Stimulated activated CD4-positive, alpha-beta T cell treated with anti-CD3 and anti-CD28 coated beads, Interleukin-4, amount 100 ng/mL, for 24 hours (primary cell): ENCODE results near the gene DTHD1.

ENCODE experiments used
- DNase-seq: peaks from one replicate; pipeline ENCODE4 v3.0.0-alpha.2; 2020

The DTHD1 gene

GRCh38 chr4:36281384-36282106 is at the start of gene DTHD1:
Gene DTHD1, plus strand, starts transcription at chr4:36281616. Its CDS starts 143 bp downstream, at chr4:36281759.
- DNase-seq, result peak; percentile 36

- DNase-seq, result no peak
Measured at GRCh38 chr4:36233567-36234266, 47.7 kb upstream of the DTHD1 start.

GRCh38 chr4:36235306-36235705 is 46.1 kb upstream of the DTHD1 start:
- no peak for DNase-seq

- DNase-seq, result no peak
Measured at GRCh38 chr4:36236159-36236558, 45.3 kb upstream of the DTHD1 start.

- DNase-seq, result no peak
Measured at GRCh38 chr4:36237366-36238313, 43.8 kb upstream of the DTHD1 start.

GRCh38 chr4:36241771-36242170 is 39.6 kb upstream of the DTHD1 start:
- DNase-seq, result no peak

GRCh38 chr4:36242629-36243354 is 38.6 kb upstream of the DTHD1 start:
- no peak for DNase-seq

GRCh38 chr4:36243355-36244256 is 37.8 kb upstream of the DTHD1 start:
- peak; percentile 51 for DNase-seq

- DNase-seq, result peak; percentile 67
Measured at GRCh38 chr4:36244257-36245082, 36.9 kb upstream of the DTHD1 start, which contains the start of gene ARAP2. Gene ARAP2, minus strand, starts transcription at chr4:36244514. Its CDS starts 15,028 bp downstream, at chr4:36229486.

- no peak for DNase-seq
Measured at GRCh38 chr4:36249610-36250009, 31.8 kb upstream of the DTHD1 start.

GRCh38 chr4:36251983-36252382 is 29.4 kb upstream of the DTHD1 start:
- DNase-seq, result no peak

- no peak for DNase-seq
Measured at GRCh38 chr4:36254371-36254770, 27.0 kb upstream of the DTHD1 start.

- DNase-seq, result peak; percentile 56
Measured at GRCh38 chr4:36255577-36255976, 25.8 kb upstream of the DTHD1 start.

GRCh38 chr4:36256398-36256891 is 25.0 kb upstream of the DTHD1 start:
- DNase-seq, result no peak

GRCh38 chr4:36260731-36261130 is 20.7 kb upstream of the DTHD1 start:
- no peak for DNase-seq

GRCh38 chr4:36264207-36264826 is 17.1 kb upstream of the DTHD1 start:
- DNase-seq, result no peak

- no peak for DNase-seq
Measured at GRCh38 chr4:36267486-36268268, 13.7 kb upstream of the DTHD1 start.

- peak; percentile 24 for DNase-seq
Measured at GRCh38 chr4:36269101-36269500, 12.3 kb upstream of the DTHD1 start.
